Activated B cell treated with CpG ODN at 0.5 μM for 24 hours (primary cell): Measurements from ENCODE around the gene CMTM4. TPM values are rescaled to one million over a fixed set of nuclear protein-coding genes. Genes with fewer than 3 reads are reported as not detected.

ENCODE experiments used
- ATAC-seq: fragments of 200-7000 bp; cut with Tn5 transposase; one replicate; pipeline ENCODE4 v1.10.0; 2021; ENCODE audit warnings: low read depth, mild to moderate bottlenecking, moderate library complexity
- CTCF ChIA-PET: fragments of 350-600 bp; sonication (Branson Sonifier 250); formaldehyde crosslinking; loops from one replicate; lab custom pipeline; 2021; ENCODE audit warnings: antibody characterized with exemption; lab: Charles Lee
- POLR2A ChIA-PET: fragments of 350-600 bp; sonication (Branson Sonifier 250); formaldehyde crosslinking; loops from one replicate; lab custom pipeline; 2021; ENCODE audit warnings: antibody characterized with exemption; lab: Charles Lee
- DNase-seq: peaks from one replicate; pipeline ENCODE4 v3.0.0; 2022
- H3K27ac Mint-ChIP-seq: one replicate; pipeline ENCODE4 v1.8.0; 2020; ENCODE audit warnings: mixed read lengths
- H3K27me3 Mint-ChIP-seq: one replicate; pipeline ENCODE4 v1.8.0; 2021; ENCODE audit warnings: mixed read lengths
- H3K36me3 Mint-ChIP-seq: one replicate; pipeline ENCODE4 v1.8.0; 2021; ENCODE audit warnings: low read depth, mixed read lengths
- H3K4me1 Mint-ChIP-seq: one replicate; pipeline ENCODE4 v1.8.0; 2021; ENCODE audit warnings: mixed read lengths
- H3K4me3 Mint-ChIP-seq: one replicate; pipeline ENCODE4 v1.8.0; 2020; ENCODE audit warnings: mild to moderate bottlenecking, mixed read lengths
- H3K9me3 Mint-ChIP-seq: one replicate; pipeline ENCODE4 v1.8.0; 2020; ENCODE audit warnings: mixed read lengths
- CTCF ChIP-seq: fragments of 200-600 bp; IDR thresholded peaks from one replicate; pipeline ENCODE4 v1.8.0; 2022; ENCODE audit warnings: antibody characterized with exemption, mild to moderate bottlenecking
- intact Hi-C: fragments of 100-400 bp; cut with micrococcal nuclease; formaldehyde crosslinking; loops from one replicate; pipeline ENCODE4 v1.15.1; 2024
- total RNA-seq: library from RNA; stranded (reverse); gene quantifications from 2 replicates; pipeline ENCODE4 v1.2.3, GENCODE V29; 2022

CMTM4 gene
- total RNA-seq, 1 donor from 2014 or later: 0.38 TPM

- no peak for DNase-seq
- Mint-ChIP-seq H3K4me3 (no peak overlapping the region), H3K36me3 (no peaks in the 10 kb centered on the region), H3K9me3 (no peaks in the 10 kb centered on the region), H3K27ac (no peak overlapping the region), H3K27me3 (peaks cover 29% of the 10 kb centered on the region), H3K4me1 (no peaks in the 10 kb centered on the region)
- ChIA-PET POLR2A (no interaction called here), CTCF (no interaction called here)
- intact Hi-C loops: no loop called here
- no peak for TF ChIP-seq CTCF
- no peak for ATAC-seq
Observed at GRCh38 chr16:66623755-66624154, 72.8 kb downstream of the CMTM4 start.

- Mint-ChIP-seq H3K9me3 (no peaks in the 10 kb centered on the region), H3K36me3 (no peaks in the 10 kb centered on the region), H3K4me1 (no peaks in the 10 kb centered on the region), H3K27me3 (peaks cover 29% of the 10 kb centered on the region), H3K4me3 (no peak overlapping the region), H3K27ac (no peak overlapping the region)
- ChIA-PET POLR2A (no interaction called here), CTCF (no interaction called here)
- DNase-seq: no peak
- intact Hi-C loops: no loop called here
- ATAC-seq: no peak
- TF ChIP-seq CTCF: no peak
Observed at GRCh38 chr16:66622863-66623262, 73.7 kb downstream of the CMTM4 start.

- ChIA-PET POLR2A (no interaction called here), CTCF (no interaction called here)
- no peaks in the 10 kb centered on the region for H3K4me1 Mint-ChIP-seq
- no peak overlapping the region for H3K4me3 Mint-ChIP-seq
- intact Hi-C loops: no loop called here
- H3K27me3 Mint-ChIP-seq: peaks cover 32% of the 10 kb centered on the region
- no peak for TF ChIP-seq CTCF
- H3K36me3 Mint-ChIP-seq: no peaks in the 10 kb centered on the region
- no peak overlapping the region for H3K27ac Mint-ChIP-seq
- no peaks in the 10 kb centered on the region for H3K9me3 Mint-ChIP-seq
- DNase-seq (no peak), ATAC-seq (no peak)
Observed at GRCh38 chr16:66621973-66622372, 74.6 kb downstream of the CMTM4 start.

- Mint-ChIP-seq H3K36me3 (no peaks in the 10 kb centered on the region), H3K9me3 (no peaks in the 10 kb centered on the region), H3K4me1 (no peaks in the 10 kb centered on the region), H3K4me3 (no peak overlapping the region), H3K27me3 (peaks cover 30% of the 10 kb centered on the region), H3K27ac (no peak overlapping the region)
- intact Hi-C loops: no loop called here
- POLR2A ChIA-PET: no interaction called here
- CTCF ChIA-PET: no interaction called here
- ATAC-seq: no peak
- no peak for TF ChIP-seq CTCF
- no peak for DNase-seq
Observed at GRCh38 chr16:66620429-66620795, 76.1 kb downstream of the CMTM4 start.

- intact Hi-C loops: no loop called here
- ATAC-seq: no peak
- H3K36me3 Mint-ChIP-seq: no peaks in the 10 kb centered on the region
- no peaks in the 10 kb centered on the region for H3K4me1 Mint-ChIP-seq
- H3K27ac Mint-ChIP-seq: no peak overlapping the region
- no peak for TF ChIP-seq CTCF
- CTCF ChIA-PET: no interaction called here
- POLR2A ChIA-PET: no interaction called here
- H3K4me3 Mint-ChIP-seq: no peak overlapping the region
- peaks cover 30% of the 10 kb centered on the region for H3K27me3 Mint-ChIP-seq
- no peak for DNase-seq
- H3K9me3 Mint-ChIP-seq: no peaks in the 10 kb centered on the region
Observed at GRCh38 chr16:66619534-66620428, 76.8 kb downstream of the CMTM4 start.
